Ovary (tissue), 9 donors: ENCODE measurements around the gene TFDP2. TPM values are rescaled to one million over a fixed set of nuclear protein-coding genes. Genes with fewer than 3 reads are reported as not detected.
A peak's percentile ranks its signal among the peaks of the same experiment; 100 is the strongest.
"Not testable (repeated sequence)": the region's sequence is repeated elsewhere in the genome, so short reads cannot be mapped to it uniquely, and the experiment has no call there.

Source experiments
- DNase-seq, 5 donors: peaks; one replicate each; pipeline ENCODE4 v3.0.0-alpha.2; 2019 to 2020
- H3K27ac ChIP-seq, 2 donors: fragments of 200-600 bp; one replicate each; pipeline versions ENCODE4 v1.5.1 to v1.8.0; 2019 to 2022
- H3K27me3 ChIP-seq: fragments of 200-600 bp; one replicate; pipeline ENCODE4 v1.8.0; 2022
- H3K36me3 ChIP-seq: fragments of 200-600 bp; sonication (generic); one replicate; pipeline ENCODE4 v1.5.1; 2019
- H3K4me1 ChIP-seq: one replicate; pipeline ENCODE4 v1.8.1; 2013; ENCODE audit warnings: mild to moderate bottlenecking, moderate library complexity; ENCODE audit not compliant: insufficient read depth
- H3K4me3 ChIP-seq: fragments of 200-600 bp; sonication (generic); one replicate; pipeline ENCODE4 v1.5.1; 2017
- H3K9me3 ChIP-seq, 2 donors: fragments of 200-600 bp in 1 of 2; sonication (generic) in 1 of 2; one replicate each; pipeline versions ENCODE4 v1.5.1 to v1.8.1; 2013 to 2019; ENCODE audit warnings: mild to moderate bottlenecking in 1 of 2, moderate library complexity in 1 of 2
- CTCF ChIP-seq, 3 donors: fragments of 450-650 bp in 2 of 3; fragments of 200-600 bp in 1 of 3; IDR thresholded peaks; one replicate each; pipeline versions ENCODE4 v1.5.1 to v1.8.0; 2016 to 2022; ENCODE audit warnings: antibody characterized with exemption in 3 of 3, mild to moderate bottlenecking in 1 of 3
- EP300 ChIP-seq: sonication (generic); formaldehyde crosslinking; IDR thresholded peaks from one replicate; pipeline ENCODE4 v1.6.1; 2017; ENCODE audit warnings: antibody characterized with exemption
- POLR2A ChIP-seq: fragments of 450-650 bp; IDR thresholded peaks from one replicate; pipeline ENCODE4 v1.6.1; 2017; ENCODE audit warnings: antibody characterized with exemption, mild to moderate bottlenecking, moderate library complexity
- WGBS, 3 donors: extraction: QIAGEN DNeasy Blood & Tissue Kit in 1 of 3; methylation state at CpG; one replicate each; pipeline versions ENCODE4 v1.1.5 to v1.1.7; 2013 to 2017; 5-methylcytosine and 5-hydroxymethylcytosine counted together
- intact Hi-C, 4 donors: fragments of 100-400 bp; cut with DNase I; formaldehyde crosslinking; loops; one replicate each; pipeline versions ENCODE4 v1.11.0 to v1.15.1; 2022 to 2023
- polyA plus RNA-seq, 2 donors: library from polyadenylated mRNA; stranded (reverse); fragments of 200-250 nt in 1 of 2; fragments of 350-450 nt in 1 of 2; fragmentation: Illumina TruSeq in 1 of 2; extraction: RNeasy Lipid Tissue Mini Kit (QIAGEN cat#74804) in 1 of 2; gene quantifications; one replicate each; pipeline ENCODE4 v1.2.3, GENCODE V29; 2013 to 2014
- total RNA-seq, 7 donors: library from RNA; depleted of rRNA in 2 of 7; stranded (reverse); fragments of >200 nt in 2 of 7; fragmentation: NEBNext Ultra II Directional in 3 of 7; extraction: Animal tissue kit (Norgen Biotek cat#: 25700) in 3 of 7; gene quantifications; one replicate each; pipeline versions ENCODE4 v1.1.0 to v1.2.4, GENCODE V29; 2016 to 2023
- donor health status: DM: no; HTN: no; CAD: no; lungs with moderate emphysema.
- donor health status: DM: no; HTN: no; CAD: no.
- donor health status: Bipolar disorder and iron deficiency.
- donor health status: DM: yes; HTN: yes; CAD: no.
- donor health status: DM: no; HTN: no; CAD: no.
- donor health status: DM: yes; HTN: yes; CAD: no.

Gene TFDP2
- total and polyA plus RNA-seq, 9 donors, result 25.7 to 89.8 (median 78.4) TPM

GRCh38 chr3:141926929-141927328, 222.4 kb downstream of the TFDP2 start:
- 36 to 50% (median 40%) methylated on average over 9 of the region's 9 CpGs for WGBS, 3 donors
- peak; percentile 24 to 67 (median 43) for DNase-seq
- no peaks in the 10 kb centered on the region for H3K36me3 ChIP-seq

GRCh38 chr3:141925677-141926076, 223.7 kb downstream of the TFDP2 start:
- H3K36me3 ChIP-seq, H3K27ac ChIP-seq, H3K4me1 ChIP-seq, H3K4me3 ChIP-seq, intact Hi-C loops, H3K9me3 ChIP-seq, DNase-seq, H3K27me3 ChIP-seq: not testable (repeated sequence)
- WGBS, 3 donors, result 87 to 93% (median 89%) methylated on average over 5 of the region's 5 CpGs

More at GRCh38 chr3:141926929-141927328, 222.4 kb downstream of the TFDP2 start:
- Histone ChIP-seq H3K27ac (peak overlapping the region in 1 of 2 donors; percentile 33), H3K4me3 (no peak overlapping the region), H3K9me3 (no peaks in the 10 kb centered on the region), H3K27me3 (no peaks in the 10 kb centered on the region), H3K4me1 (peaks cover 4% of the 10 kb centered on the region)
- no peak for TF ChIP-seq EP300
- no peak for TF ChIP-seq CTCF (IDR thresholded peaks at IDR 0.05)
- no peak for TF ChIP-seq POLR2A
- intact Hi-C loops, result no loop called here

GRCh38 chr3:141921316-141921715, 228.0 kb downstream of the TFDP2 start:
- no peak for DNase-seq

GRCh38 chr3:141920701-141921100, 228.6 kb downstream of the TFDP2 start:
- H3K4me3 ChIP-seq, result no peak overlapping the region
- no peak overlapping the region for H3K27ac ChIP-seq
- H3K9me3 ChIP-seq, result no peaks in the 10 kb centered on the region
- H3K36me3 ChIP-seq, result no peaks in the 10 kb centered on the region
- no peaks in the 10 kb centered on the region for H3K4me1 ChIP-seq
- no peaks in the 10 kb centered on the region for H3K27me3 ChIP-seq
- intact Hi-C loops, result no loop called here
- DNase-seq, result no peak
- TF ChIP-seq EP300, result no peak
- TF ChIP-seq CTCF (IDR thresholded peaks at IDR 0.05), result no peak
- TF ChIP-seq POLR2A, result no peak
- 94 to 96% (median 95%) methylated on average over 4 of the region's 4 CpGs for WGBS, 3 donors

More at GRCh38 chr3:141921316-141921715, 228.0 kb downstream of the TFDP2 start:
- TF ChIP-seq CTCF (IDR thresholded peaks at IDR 0.05) (no peak), EP300 (no peak), POLR2A (no peak)
- Histone ChIP-seq H3K27me3 (no peaks in the 10 kb centered on the region), H3K9me3 (no peaks in the 10 kb centered on the region), H3K4me1 (no peaks in the 10 kb centered on the region), H3K4me3 (no peak overlapping the region), H3K27ac (no peak overlapping the region), H3K36me3 (no peaks in the 10 kb centered on the region)
- WGBS, 3 donors, result 87 to 91% (median 88%) methylated on average over 2 of the region's 2 CpGs
- intact Hi-C loops, result no loop called here

GRCh38 chr3:141915766-141916165, 233.6 kb downstream of the TFDP2 start:
- Histone ChIP-seq H3K9me3 (no peaks in the 10 kb centered on the region), H3K27me3 (no peaks in the 10 kb centered on the region), H3K4me3 (no peak overlapping the region), H3K4me1 (no peaks in the 10 kb centered on the region), H3K36me3 (no peaks in the 10 kb centered on the region), H3K27ac (no peak overlapping the region)
- no peak for DNase-seq
- TF ChIP-seq CTCF (IDR thresholded peaks at IDR 0.05) (no peak), EP300 (no peak), POLR2A (no peak)
- 78 to 87% (median 81%) methylated on average over 2 of the region's 2 CpGs for WGBS, 3 donors
- intact Hi-C loops, result no loop called here
